H1 (cell line): ENCODE results near the gene LTBP4. TPM values are rescaled to one million over a fixed set of nuclear protein-coding genes. Genes with fewer than 3 reads are reported as not detected.

Experiments
- CTCF ChIA-PET: fragments of 300-600 bp; sonication (Branson Sonifier 250); formaldehyde crosslinking; loops from one replicate; lab custom pipeline; 2021; ENCODE audit not compliant: partially characterized antibody; lab: Charles Lee
- POLR2A ChIA-PET: fragments of 300-600 bp; sonication (Branson Sonifier 250); formaldehyde crosslinking; loops from one replicate; lab custom pipeline; 2021; ENCODE audit warnings: inconsistent platforms; ENCODE audit not compliant: partially characterized antibody; lab: Charles Lee
- DNase-seq, 2 experiments: peaks; one replicate each; pipeline versions ENCODE4 v3.0.0 to v3.0.0-alpha.2; 2010 to 2022; ENCODE audit warnings: low spot score in 2 of 2, low read depth in 1 of 2, mixed read lengths in 1 of 2
- FAIRE-seq: peaks from 2 replicates; lab custom pipeline; 2011; peaks lifted over from hg19 to GRCh38; lab: Jason Lieb, UNC
- H2AFZ ChIP-seq: 2 replicates; pipeline ENCODE4 v1.8.1; 2012; ENCODE audit warnings: low read length, inconsistent platforms
- H2AK5ac ChIP-seq: 2 replicates; pipeline ENCODE4 v1.6.1; 2013; ENCODE audit warnings: low read depth, low read length
- H2BK120ac ChIP-seq: replicated peaks from 2 replicates; pipeline ENCODE3; 2013; ENCODE audit warnings: low read depth, low read length, inconsistent platforms
- H2BK12ac ChIP-seq: 2 replicates; pipeline ENCODE4 v1.6.1; 2013; ENCODE audit warnings: low read depth, low read length
- H2BK15ac ChIP-seq: 2 replicates; pipeline ENCODE4 v1.6.1; 2013; ENCODE audit warnings: low read length
- H2BK20ac ChIP-seq: 2 replicates; pipeline ENCODE4 v1.6.1; 2013; ENCODE audit warnings: low read length
- H2BK5ac ChIP-seq: 2 replicates; pipeline ENCODE4 v1.6.1; 2013; ENCODE audit warnings: low read depth, low read length
- H3K14ac ChIP-seq: 2 replicates; pipeline ENCODE4 v1.6.1; 2013; ENCODE audit warnings: inconsistent platforms; ENCODE audit not compliant: insufficient read length
- H3K18ac ChIP-seq: 2 replicates; pipeline ENCODE4 v1.6.1; 2013; ENCODE audit warnings: low read length; ENCODE audit errors: extremely low read depth
- H3K23ac ChIP-seq: 2 replicates; pipeline ENCODE4 v1.6.1; 2013; ENCODE audit warnings: inconsistent platforms; ENCODE audit not compliant: insufficient read length
- H3K23me2 ChIP-seq: 2 replicates; pipeline ENCODE4 v1.6.1; 2013; ENCODE audit warnings: low read depth, low read length
- H3K27ac ChIP-seq: 2 replicates; pipeline ENCODE4 v1.6.1; 2011; ENCODE audit warnings: low read depth, low read length, inconsistent platforms
- H3K27me3 ChIP-seq, 4 experiments: replicated peaks in 1 of 4; 1 replicate in 1 of 4; 2 replicates in 3 of 4; pipeline versions ENCODE4 v1.6.1 to v1.8.1; 2011 to 2013; ENCODE audit warnings: low read length in 3 of 4, mild to moderate bottlenecking in 3 of 4, inconsistent platforms in 2 of 4, mixed read lengths in 2 of 4, moderate library complexity in 1 of 4; ENCODE audit not compliant: control insufficient read depth in 3 of 4, insufficient read depth in 3 of 4; ENCODE audit errors: extremely low read depth in 1 of 4
- H3K36me3 ChIP-seq, 4 experiments: 2 replicates each; pipeline versions ENCODE4 v1.6.1 to v1.8.1; 2011 to 2013; ENCODE audit warnings: mild to moderate bottlenecking in 4 of 4, low read length in 3 of 4, moderate library complexity in 2 of 4, control low read depth in 1 of 4, inconsistent platforms in 1 of 4; ENCODE audit not compliant: insufficient read depth in 4 of 4, control insufficient read depth in 2 of 4
- H3K4ac ChIP-seq: replicated peaks from 2 replicates; pipeline ENCODE3; 2013; ENCODE audit warnings: low read length, low read depth, mixed read lengths, inconsistent platforms; ENCODE audit not compliant: insufficient read length
- H3K4me1 ChIP-seq, 4 experiments: replicated peaks in 1 of 4; 1 replicate in 1 of 4; 2 replicates in 3 of 4; pipeline versions ENCODE4 v1.6.1 to v1.8.1; 2011 to 2013; ENCODE audit warnings: low read length in 3 of 4, inconsistent platforms in 2 of 4, mixed read lengths in 1 of 4; ENCODE audit not compliant: insufficient read depth in 4 of 4, control insufficient read depth in 3 of 4
- H3K4me2 ChIP-seq, 2 experiments: 2 replicates each; pipeline versions ENCODE4 v1.6.1 to v1.8.1; 2011 to 2013; ENCODE audit warnings: low read depth in 2 of 2, low read length in 2 of 2, control low read depth in 1 of 2, inconsistent platforms in 1 of 2, mild to moderate bottlenecking in 1 of 2; ENCODE audit not compliant: insufficient read depth in 1 of 2
- H3K4me3 ChIP-seq, 4 experiments: fragments of 200-600, 300-600 bp in 1 of 4; sonication (generic), shearing (Covaris generic), sonication (Bioruptor Twin) in 1 of 4; 2 replicates each; pipeline versions ENCODE4 v1.5.1 to v1.8.1; 2011 to 2016; ENCODE audit warnings: low read length in 4 of 4, low read depth in 3 of 4, control low read depth in 2 of 4, inconsistent platforms in 2 of 4, mild to moderate bottlenecking in 2 of 4, mixed read lengths in 1 of 4, moderate library complexity in 1 of 4; ENCODE audit not compliant: insufficient read depth in 2 of 4; ENCODE audit errors: extremely low read depth in 1 of 4
- H3K56ac ChIP-seq: replicated peaks from 2 replicates; pipeline ENCODE3; 2013; ENCODE audit warnings: low read depth, mild to moderate bottlenecking, mixed read lengths, low read length, inconsistent platforms; ENCODE audit not compliant: insufficient read length
- H3K79me1 ChIP-seq: 2 replicates; pipeline ENCODE4 v1.6.1; 2013; ENCODE audit warnings: low read depth, low read length, control low read depth
- H3K79me2 ChIP-seq, 2 experiments: 2 replicates each; pipeline versions ENCODE4 v1.6.1 to v1.8.1; 2012 to 2013; ENCODE audit warnings: low read length in 2 of 2, mild to moderate bottlenecking in 2 of 2, inconsistent platforms in 1 of 2; ENCODE audit not compliant: insufficient read depth in 2 of 2, control insufficient read depth in 1 of 2
- H3K9ac ChIP-seq, 4 experiments: replicated peaks in 1 of 4; 1 replicate in 1 of 4; 2 replicates in 3 of 4; pipeline versions ENCODE4 v1.6.1 to v1.8.1; 2011 to 2013; ENCODE audit warnings: low read depth in 3 of 4, low read length in 3 of 4, control low read depth in 2 of 4, mild to moderate bottlenecking in 2 of 4, moderate library complexity in 2 of 4, inconsistent platforms in 1 of 4; ENCODE audit errors: extremely low read depth in 1 of 4
- H3K9me3 ChIP-seq, 2 experiments: 2 replicates each; pipeline versions ENCODE4 v1.6.1 to v1.8.1; 2012 to 2013; ENCODE audit warnings: mild to moderate bottlenecking in 2 of 2, moderate library complexity in 2 of 2, control low read depth in 1 of 2, inconsistent platforms in 1 of 2, low read depth in 1 of 2, low read length in 1 of 2, mixed read lengths in 1 of 2; ENCODE audit not compliant: insufficient read depth in 2 of 2
- H4K20me1 ChIP-seq, 2 experiments: replicated peaks in 1 of 2; 2 replicates each; pipeline versions ENCODE3 to v1.8.1; 2011 to 2013; ENCODE audit warnings: inconsistent platforms in 2 of 2, low read length in 2 of 2, mild to moderate bottlenecking in 1 of 2; ENCODE audit not compliant: insufficient read depth in 2 of 2, control insufficient read depth in 1 of 2
- H4K5ac ChIP-seq: 2 replicates; pipeline ENCODE4 v1.6.1; 2013; ENCODE audit warnings: low read length, low read depth, mixed read lengths, inconsistent platforms; ENCODE audit not compliant: insufficient read length
- H4K8ac ChIP-seq: 2 replicates; pipeline ENCODE4 v1.8.0; 2013; ENCODE audit warnings: mild to moderate bottlenecking, moderate library complexity, low read length, inconsistent platforms; ENCODE audit not compliant: insufficient read depth; ENCODE audit errors: extremely low read depth
- H4K91ac ChIP-seq: replicated peaks from 2 replicates; pipeline ENCODE3; 2013; ENCODE audit warnings: low read length, mixed read lengths, inconsistent platforms; ENCODE audit not compliant: insufficient read length
- EGR1 ChIP-seq: IDR thresholded peaks from 2 replicates; pipeline ENCODE4 v1.6.1; 2011; ENCODE audit warnings: low read depth, low read length, borderline replicate concordance
- GTF2F1 ChIP-seq: IDR thresholded peaks from 2 replicates; pipeline ENCODE4 v1.6.1; 2012; ENCODE audit warnings: low read depth, low read length, improper control_type of control experiment, borderline replicate concordance
- WGBS, 2 experiments: shearing (Covaris generic) in 1 of 2; methylation state at CpG; one replicate each; pipeline versions ENCODE4 v1.1.6 to v1.1.7; 2013 to 2015; ENCODE audit warnings: low lambda C conversion rate in 2 of 2, mixed read lengths in 2 of 2, inconsistent platforms in 1 of 2, low coverage in 1 of 2, missing lambda C conversion rate in 1 of 2; ENCODE audit not compliant: insufficient replicate concordance in 2 of 2, insufficient coverage in 1 of 2, insufficient read length in 1 of 2; ENCODE audit errors: extremely low coverage in 1 of 2, missing lambda C conversion rate in 1 of 2; 5-methylcytosine and 5-hydroxymethylcytosine counted together
- polyA plus RNA-seq, 7 experiments: library from polyadenylated mRNA; depleted of rRNA in 3 of 7; stranded (reverse) in 5 of 7; unstranded in 2 of 7; fragments of >200 nt in 5 of 7; fragments of 200-250 nt in 2 of 7; gene quantifications; 1 replicate in 5 of 7; 2 replicates in 1 of 7; 4 replicates in 1 of 7; pipeline versions ENCODE4 v1.2.1 to v1.2.3, GENCODE V29; 2011 to 2013; ENCODE audit warnings: missing spikeins in 2 of 7, mixed read lengths in 2 of 7
- total RNA-seq: library from RNA; stranded (reverse); fragmentation: NEBNext Ultra II Directional; extraction: Animal tissue kit (Norgen Biotek cat#: 25700); gene quantifications from 2 replicates; pipeline ENCODE4 v1.2.1, GENCODE V29; 2021
- TF ChIP-seq, protein P1 (sequence below): IDR thresholded peaks from 2 replicates; pipeline ENCODE4 v1.6.1; 2011; ENCODE audit warnings: low read length, improper control_type of control experiment

The LTBP4 gene
- total and polyA plus RNA-seq, 2 of the 8 experiments (the other 6 are each of a cell fraction or from before 2014, with no cell fraction given): 54.5 to 77.1 TPM

GRCh38 chr19:40632311-40633036, 31.3 kb downstream of the LTBP4 start:
- Histone ChIP-seq H3K79me1 (no peaks in the 10 kb centered on the region), H4K8ac (no peak overlapping the region), H2BK5ac (no peak overlapping the region), H3K9me3 (no peaks in the 10 kb centered on the region), H3K27me3 (peaks cover 0 to 13% (median 8%) of the 10 kb centered on the region in 4 experiments; a peak in 3 of 7 replicates), H3K4me3 (no peak overlapping the region), H3K56ac (no peak overlapping the region), H3K36me3 (peaks cover 0 to 10% (median 3%) of the 10 kb centered on the region in 4 experiments; a peak in 2 of 8 replicates), H3K23me2 (no peaks in the 10 kb centered on the region), H3K4me2 (peak overlapping the region in 1 of 2 experiments; percentile 1; a peak in 1 of 4 replicates), H3K27ac (no peak overlapping the region), H2BK120ac (no peak overlapping the region), H2BK12ac (no peak overlapping the region), H2AK5ac (no peak overlapping the region), H3K14ac (no peak overlapping the region), H2BK20ac (no peak overlapping the region; the same call in 1 of the 2 replicates), H4K91ac (no peak overlapping the region), H3K4me1 (peaks cover 0 to 9% (median 4%) of the 10 kb centered on the region in 4 experiments; a peak in 5 of 7 replicates), H3K9ac (no peak overlapping the region), H3K4ac (no peak overlapping the region), H3K23ac (no peak overlapping the region), H2BK15ac (no peak overlapping the region), H3K79me2 (no peaks in the 10 kb centered on the region), H3K18ac (peak overlapping the region; percentile 60; the same call in 1 of the 2 replicates), H2AFZ (no peak overlapping the region), H4K20me1 (peaks cover 0 to 2% of the 10 kb centered on the region in 2 experiments), H4K5ac (no peak overlapping the region)
- 59% methylated on average over 3 of the region's 3 CpGs; no CpG with 5 or more reads in 1 of the 2 experiments for WGBS, 2 experiments
- POLR2A ChIA-PET: interaction anchor here (1.6 to 2.4 kb wide), 2 partner anchors 8 to 28 kb away, joined by 3 to 8 read pairs; no protein-coding TSS in a partner anchor
- TF ChIP-seq GTF2F1 (no peak), EGR1 (no peak)
- TF ChIP-seq, protein P1, sequence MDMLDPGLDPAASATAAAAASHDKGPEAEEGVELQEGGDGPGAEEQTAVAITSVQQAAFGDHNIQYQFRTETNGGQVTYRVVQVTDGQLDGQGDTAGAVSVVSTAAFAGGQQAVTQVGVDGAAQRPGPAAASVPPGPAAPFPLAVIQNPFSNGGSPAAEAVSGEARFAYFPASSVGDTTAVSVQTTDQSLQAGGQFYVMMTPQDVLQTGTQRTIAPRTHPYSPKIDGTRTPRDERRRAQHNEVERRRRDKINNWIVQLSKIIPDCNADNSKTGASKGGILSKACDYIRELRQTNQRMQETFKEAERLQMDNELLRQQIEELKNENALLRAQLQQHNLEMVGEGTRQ: peak; percentile 60
- CTCF ChIA-PET: interaction anchor here (0.6 to 4.9 kb wide), 6 partner anchors 8 to 319 kb away, joined by 3 to 100 read pairs (median 32); partner anchors contain the start of gene LTBP4
- FAIRE-seq: no peak
- no peak for DNase-seq
